Ovary (tissue), 3 donors: Measurements from ENCODE around the gene GPER1.

ENCODE experiments used
- EP300 ChIP-seq: sonication (generic); formaldehyde crosslinking; IDR thresholded peaks from one replicate; pipeline ENCODE4 v1.6.1; 2017; ENCODE audit warnings: antibody characterized with exemption
- POLR2A ChIP-seq: fragments of 450-650 bp; IDR thresholded peaks from one replicate; pipeline ENCODE4 v1.6.1; 2017; ENCODE audit warnings: antibody characterized with exemption, mild to moderate bottlenecking, moderate library complexity
- TF ChIP-seq, protein P1 (sequence below), 3 donors: fragments of 450-650 bp in 2 of 3; fragments of 200-600 bp in 1 of 3; IDR thresholded peaks; one replicate each; pipeline versions ENCODE4 v1.5.1 to v1.8.0; 2016 to 2022; ENCODE audit warnings: antibody characterized with exemption in 3 of 3, mild to moderate bottlenecking in 1 of 3
- donor health status: DM: no; HTN: no; CAD: no.

- TF ChIP-seq, protein P1, sequence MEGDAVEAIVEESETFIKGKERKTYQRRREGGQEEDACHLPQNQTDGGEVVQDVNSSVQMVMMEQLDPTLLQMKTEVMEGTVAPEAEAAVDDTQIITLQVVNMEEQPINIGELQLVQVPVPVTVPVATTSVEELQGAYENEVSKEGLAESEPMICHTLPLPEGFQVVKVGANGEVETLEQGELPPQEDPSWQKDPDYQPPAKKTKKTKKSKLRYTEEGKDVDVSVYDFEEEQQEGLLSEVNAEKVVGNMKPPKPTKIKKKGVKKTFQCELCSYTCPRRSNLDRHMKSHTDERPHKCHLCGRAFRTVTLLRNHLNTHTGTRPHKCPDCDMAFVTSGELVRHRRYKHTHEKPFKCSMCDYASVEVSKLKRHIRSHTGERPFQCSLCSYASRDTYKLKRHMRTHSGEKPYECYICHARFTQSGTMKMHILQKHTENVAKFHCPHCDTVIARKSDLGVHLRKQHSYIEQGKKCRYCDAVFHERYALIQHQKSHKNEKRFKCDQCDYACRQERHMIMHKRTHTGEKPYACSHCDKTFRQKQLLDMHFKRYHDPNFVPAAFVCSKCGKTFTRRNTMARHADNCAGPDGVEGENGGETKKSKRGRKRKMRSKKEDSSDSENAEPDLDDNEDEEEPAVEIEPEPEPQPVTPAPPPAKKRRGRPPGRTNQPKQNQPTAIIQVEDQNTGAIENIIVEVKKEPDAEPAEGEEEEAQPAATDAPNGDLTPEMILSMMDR (IDR thresholded peaks at IDR 0.05) = no peak
- TF ChIP-seq POLR2A = no peak
- no peak for TF ChIP-seq EP300
Measured at GRCh38 chr7:1098243-1099153, 10.6 kb downstream of the GPER1 start.
